Astrocyte (in vitro differentiated cells and primary cell): ENCODE results near the gene RGMB. TPM values are rescaled to one million over a fixed set of nuclear protein-coding genes. Genes with fewer than 3 reads are reported as not detected.

Source experiments
- DNase-seq: peaks from one replicate; pipeline ENCODE4 v3.0.0-alpha.2; 2010; ENCODE audit warnings: low read depth
- FAIRE-seq: peaks from 2 replicates; lab custom pipeline; 2011; peaks lifted over from hg19 to GRCh38; lab: Jason Lieb, UNC
- H2AFZ ChIP-seq: 2 replicates; pipeline ENCODE4 v1.6.0; 2012; ENCODE audit warnings: low read depth, low read length, inconsistent platforms
- H3K27ac ChIP-seq: 2 replicates; pipeline ENCODE4 v1.5.1; 2011; ENCODE audit warnings: low read depth, low read length, inconsistent platforms
- H3K27me3 ChIP-seq: 2 replicates; pipeline ENCODE4 v1.6.0; 2011; ENCODE audit warnings: low read length, inconsistent platforms; ENCODE audit not compliant: insufficient read depth
- H3K36me3 ChIP-seq: 2 replicates; pipeline ENCODE4 v1.5.1; 2011; ENCODE audit warnings: low read length, inconsistent platforms; ENCODE audit not compliant: insufficient read depth
- H3K4me1 ChIP-seq: 2 replicates; pipeline ENCODE4 v1.5.1; 2011; ENCODE audit warnings: low read length, inconsistent platforms; ENCODE audit not compliant: insufficient read depth
- H3K4me2 ChIP-seq: 2 replicates; pipeline ENCODE4 v1.6.0; 2012; ENCODE audit warnings: low read length, inconsistent platforms
- H3K4me3 ChIP-seq: 2 replicates; pipeline ENCODE4 v1.5.1; 2011; ENCODE audit warnings: low read depth, mild to moderate bottlenecking, low read length, inconsistent platforms; ENCODE audit not compliant: insufficient read depth
- H3K79me2 ChIP-seq: 2 replicates; pipeline ENCODE4 v1.6.0; 2012; ENCODE audit warnings: mild to moderate bottlenecking, low read length, inconsistent platforms; ENCODE audit not compliant: insufficient read depth
- H3K9ac ChIP-seq: 2 replicates; pipeline ENCODE4 v1.6.0; 2012; ENCODE audit warnings: mild to moderate bottlenecking, low read length, inconsistent platforms
- H3K9me3 ChIP-seq: 2 replicates; pipeline ENCODE4 v1.5.1; 2012; ENCODE audit warnings: low read depth, mild to moderate bottlenecking, low read length, inconsistent platforms; ENCODE audit not compliant: insufficient read depth
- H4K20me1 ChIP-seq: 2 replicates; pipeline ENCODE4 v1.6.0; 2012; ENCODE audit warnings: low read length, inconsistent platforms; ENCODE audit not compliant: insufficient read depth
- H3K27ac Mint-ChIP-seq: one replicate; pipeline ENCODE4 v1.8.0; 2021; ENCODE audit warnings: mild to moderate bottlenecking, mixed read lengths; ENCODE audit not compliant: unreplicated experiment
- H3K27me3 Mint-ChIP-seq: one replicate; pipeline ENCODE4 v1.8.0; 2021; ENCODE audit warnings: low read depth, mixed read lengths; ENCODE audit not compliant: unreplicated experiment
- H3K36me3 Mint-ChIP-seq: one replicate; pipeline ENCODE4 v1.8.0; 2021; ENCODE audit warnings: low read depth, mixed read lengths; ENCODE audit not compliant: unreplicated experiment
- H3K4me1 Mint-ChIP-seq: one replicate; pipeline ENCODE4 v1.8.0; 2021; ENCODE audit warnings: low read depth, mixed read lengths; ENCODE audit not compliant: unreplicated experiment
- H3K4me3 Mint-ChIP-seq: one replicate; pipeline ENCODE4 v1.8.0; 2021; ENCODE audit warnings: mild to moderate bottlenecking, moderate library complexity, mixed read lengths; ENCODE audit not compliant: unreplicated experiment
- H3K9me3 Mint-ChIP-seq: one replicate; pipeline ENCODE4 v1.8.0; 2021; ENCODE audit warnings: mild to moderate bottlenecking, mixed read lengths; ENCODE audit not compliant: unreplicated experiment
- CTCF ChIP-seq: IDR thresholded peaks from 2 replicates; pipeline ENCODE4 v1.5.1; 2011; ENCODE audit warnings: low read depth, mild to moderate bottlenecking, inconsistent platforms, low read length, moderate library complexity; ENCODE audit not compliant: insufficient read depth
- EZH2 ChIP-seq: IDR thresholded peaks from 2 replicates; pipeline ENCODE4 v1.6.1; 2012; ENCODE audit warnings: mild to moderate bottlenecking, low read length, inconsistent platforms; ENCODE audit not compliant: insufficient read depth
- total RNA-seq: library from RNA; stranded (reverse); gene quantifications from 2 replicates; pipeline ENCODE4 v1.2.1, GENCODE V29; 2021

Gene RGMB
- total RNA-seq, 1 donor from 2014 or later: 48.7 TPM

DNA sequence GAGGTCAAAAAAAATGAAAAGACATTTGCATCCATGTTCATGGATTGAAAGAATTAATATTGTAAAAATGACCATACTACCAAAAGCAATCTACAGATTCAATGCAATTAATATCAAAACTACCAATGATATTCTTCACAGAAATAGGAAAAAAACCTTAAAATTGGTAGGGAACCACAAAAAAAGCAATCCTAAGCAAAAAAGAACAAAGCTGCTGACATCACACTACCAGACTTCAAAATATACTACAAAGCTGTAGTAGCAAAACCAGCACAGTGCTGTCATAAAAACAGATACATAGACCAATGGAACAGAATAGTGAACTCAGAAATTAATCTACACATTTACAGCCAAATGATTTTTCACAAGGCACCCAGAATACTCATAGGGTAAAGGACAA lies 34.3 kb downstream of the RGMB start:
- Mint-ChIP-seq H3K27me3 (no peaks in the 10 kb centered on the region), H3K27ac (no peak overlapping the region), H3K9me3 (peaks cover 19% of the 10 kb centered on the region), H3K4me1 (no peaks in the 10 kb centered on the region), H3K4me3 (no peak overlapping the region), H3K36me3 (peaks cover 11% of the 10 kb centered on the region)
- Histone ChIP-seq H3K9me3 (no peaks in the 10 kb centered on the region), H3K79me2 (no peaks in the 10 kb centered on the region), H3K4me2 (no peak overlapping the region), H3K27me3 (no peaks in the 10 kb centered on the region), H2AFZ (no peak overlapping the region), H3K9ac (no peak overlapping the region), H3K27ac (no peak overlapping the region), H3K4me1 (no peaks in the 10 kb centered on the region), H3K4me3 (no peak overlapping the region), H3K36me3 (no peaks in the 10 kb centered on the region), H4K20me1 (no peaks in the 10 kb centered on the region)
- DNase-seq (no peak), FAIRE-seq (no peak)
- TF ChIP-seq CTCF (no peak), EZH2 (no peak)

DNA sequence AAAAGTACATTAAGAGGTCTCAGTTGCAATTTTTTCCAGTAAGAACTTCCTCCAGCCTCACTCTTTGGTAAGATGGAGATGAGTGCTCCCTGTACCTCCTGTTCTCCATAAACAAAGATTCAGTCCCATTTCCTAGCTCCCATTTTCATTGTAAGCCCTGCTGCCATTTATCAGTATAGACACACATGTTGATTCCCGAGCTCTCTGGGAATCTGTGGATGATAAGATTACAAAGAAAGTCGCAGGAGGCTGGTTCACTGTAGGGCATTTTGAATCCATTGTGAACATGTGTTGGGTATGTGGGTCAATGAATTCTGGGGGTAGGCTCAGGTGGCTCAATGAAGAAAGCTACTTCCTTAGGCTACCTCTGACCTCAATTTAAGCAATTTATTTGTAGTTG lies 36.7 kb downstream of the RGMB start:
- H3K27ac Mint-ChIP-seq: no peak overlapping the region
- Histone ChIP-seq H3K4me3 (no peak overlapping the region), H2AFZ (no peak overlapping the region), H3K9ac (no peak overlapping the region), H3K79me2 (no peaks in the 10 kb centered on the region), H3K36me3 (no peaks in the 10 kb centered on the region), H3K27me3 (no peaks in the 10 kb centered on the region), H3K4me2 (no peak overlapping the region), H4K20me1 (no peaks in the 10 kb centered on the region), H3K4me1 (no peaks in the 10 kb centered on the region), H3K27ac (no peak overlapping the region), H3K9me3 (no peaks in the 10 kb centered on the region)
- H3K27me3 Mint-ChIP-seq: no peaks in the 10 kb centered on the region
- FAIRE-seq: no peak
- H3K9me3 Mint-ChIP-seq: peaks cover 18% of the 10 kb centered on the region
- TF ChIP-seq EZH2: no peak
- no peak for TF ChIP-seq CTCF
- no peak overlapping the region for H3K4me3 Mint-ChIP-seq
- no peak for DNase-seq
- H3K36me3 Mint-ChIP-seq: peaks cover 9% of the 10 kb centered on the region
- H3K4me1 Mint-ChIP-seq: no peaks in the 10 kb centered on the region

DNA sequence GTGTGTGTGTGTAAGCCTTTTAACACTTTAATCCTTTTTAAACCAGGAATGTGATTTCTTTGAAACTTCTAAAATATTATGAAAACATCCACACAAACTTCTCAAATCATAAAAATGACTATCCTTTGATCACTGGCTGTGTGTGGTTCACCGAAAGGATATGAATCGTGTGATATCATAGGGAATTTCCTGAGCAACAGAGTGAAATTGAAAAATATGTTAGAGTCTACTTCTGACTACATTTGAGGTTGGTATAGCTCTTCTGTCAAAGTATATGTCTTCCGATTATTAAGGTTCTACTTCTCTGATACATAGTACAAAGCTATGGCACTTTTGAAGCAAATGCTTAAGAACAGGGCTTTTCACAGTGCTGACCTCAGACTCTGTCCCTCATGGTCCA lies 40.3 kb downstream of the RGMB start:
- no peak overlapping the region for H3K27ac Mint-ChIP-seq
- H3K4me2 ChIP-seq: no peak overlapping the region
- peaks cover 2% of the 10 kb centered on the region for H3K9me3 Mint-ChIP-seq
- H4K20me1 ChIP-seq: no peaks in the 10 kb centered on the region
- no peaks in the 10 kb centered on the region for H3K79me2 ChIP-seq
- H3K9me3 ChIP-seq: no peaks in the 10 kb centered on the region
- H3K27me3 Mint-ChIP-seq: no peaks in the 10 kb centered on the region
- H3K27ac ChIP-seq: no peak overlapping the region
- no peaks in the 10 kb centered on the region for H3K27me3 ChIP-seq
- H3K4me3 Mint-ChIP-seq: no peak overlapping the region
- H3K36me3 Mint-ChIP-seq: no peaks in the 10 kb centered on the region
- TF ChIP-seq CTCF (no peak), EZH2 (no peak)
- DNase-seq (no peak), FAIRE-seq (no peak)
- H3K4me3 ChIP-seq: no peak overlapping the region
- no peaks in the 10 kb centered on the region for H3K36me3 ChIP-seq
- H3K9ac ChIP-seq: no peak overlapping the region
- H3K4me1 Mint-ChIP-seq: peaks cover 4% of the 10 kb centered on the region
- H3K4me1 ChIP-seq: no peaks in the 10 kb centered on the region
- no peak overlapping the region for H2AFZ ChIP-seq
